T-helper 22 cell (primary cell): Measurements from ENCODE around the gene NRARP.
A peak's percentile ranks its signal among the peaks of the same experiment; 100 is the strongest.

ENCODE experiments used
- DNase-seq: peaks from one replicate; pipeline ENCODE4 v3.0.0-alpha.2; 2020; ENCODE audit warnings: low read depth

Gene NRARP

DNA sequence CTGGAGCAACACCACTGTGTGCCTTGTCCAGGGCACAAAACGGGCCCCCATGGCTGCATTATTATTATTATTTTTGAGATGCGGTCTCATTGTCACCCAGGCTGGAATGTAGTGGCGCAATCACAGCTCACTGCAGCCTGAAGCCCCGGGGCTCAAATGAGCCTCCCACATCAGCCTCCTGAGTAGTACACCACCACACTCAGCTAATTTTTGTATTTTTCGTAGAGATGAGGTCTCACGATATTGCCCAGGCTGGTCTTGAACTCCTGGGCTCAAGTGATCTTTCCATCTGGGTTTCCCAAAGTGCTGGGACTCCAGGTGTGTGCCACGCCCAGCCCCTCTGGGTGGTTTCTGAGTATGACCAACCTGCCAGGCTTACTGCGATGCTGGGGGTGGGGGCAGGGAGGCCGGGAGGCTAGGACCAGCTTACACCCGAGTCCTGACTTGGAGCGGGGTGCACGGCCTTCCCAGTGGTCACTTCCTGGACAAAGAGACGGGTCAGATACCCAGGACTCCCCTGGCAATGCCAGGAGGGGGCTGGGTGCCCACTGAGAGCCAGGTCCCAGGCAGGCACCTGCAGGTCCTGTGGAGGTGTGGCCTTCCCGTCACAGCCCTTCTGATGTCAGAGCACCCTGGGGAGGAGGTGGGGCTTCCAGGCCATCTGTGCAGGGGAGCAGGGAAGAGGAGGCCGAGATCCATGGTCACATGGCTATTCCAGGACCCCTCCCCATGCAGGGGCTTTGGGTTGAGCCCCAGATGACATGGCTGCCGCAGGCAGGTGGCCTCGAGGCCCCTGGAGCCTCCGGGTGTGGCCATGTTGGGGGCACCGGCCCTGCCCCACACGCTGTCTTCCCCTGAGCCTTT, 8.3 kb upstream of the NRARP start:
- no peak for DNase-seq

DNA sequence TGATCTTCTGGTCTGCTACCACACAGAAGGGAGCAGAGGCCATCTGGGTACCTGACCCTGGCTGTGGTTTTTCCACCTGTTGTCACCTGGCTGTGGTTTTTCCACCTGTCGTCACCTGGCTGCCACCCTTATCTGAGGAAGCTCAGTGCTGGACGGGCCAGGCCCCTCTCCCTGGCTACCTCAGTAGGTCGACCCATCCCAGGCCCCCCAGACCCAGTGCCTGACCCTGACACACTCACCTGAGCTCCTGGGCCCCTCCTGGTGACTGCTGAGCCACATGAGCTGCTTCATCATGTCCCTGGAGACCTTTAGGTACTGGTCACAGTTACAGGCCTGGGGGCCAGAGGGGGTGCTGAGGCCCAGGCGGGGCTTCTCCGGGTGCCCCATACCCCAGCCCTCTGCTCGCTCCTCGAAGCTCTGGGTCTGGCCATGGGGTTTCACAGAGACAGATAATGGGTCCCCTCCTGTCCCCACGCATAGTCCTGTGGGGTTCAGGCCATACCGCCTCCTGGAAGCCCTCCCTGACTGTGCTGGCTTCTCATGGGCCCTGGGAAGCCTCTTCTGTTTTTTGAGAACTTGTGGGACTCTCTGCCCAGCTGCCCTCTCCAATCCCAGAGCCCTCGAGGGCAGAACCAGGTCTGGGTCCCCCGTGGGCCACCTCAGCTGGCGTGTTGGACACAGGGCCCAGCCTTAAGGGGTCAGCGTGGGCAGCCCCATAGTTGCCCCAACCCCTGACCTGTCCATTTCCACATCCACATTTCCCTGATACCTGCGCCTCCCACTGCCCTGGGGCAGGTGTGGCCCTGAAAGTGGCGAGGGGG, 7.5 kb upstream of the NRARP start:
- DNase-seq, result no peak

DNA sequence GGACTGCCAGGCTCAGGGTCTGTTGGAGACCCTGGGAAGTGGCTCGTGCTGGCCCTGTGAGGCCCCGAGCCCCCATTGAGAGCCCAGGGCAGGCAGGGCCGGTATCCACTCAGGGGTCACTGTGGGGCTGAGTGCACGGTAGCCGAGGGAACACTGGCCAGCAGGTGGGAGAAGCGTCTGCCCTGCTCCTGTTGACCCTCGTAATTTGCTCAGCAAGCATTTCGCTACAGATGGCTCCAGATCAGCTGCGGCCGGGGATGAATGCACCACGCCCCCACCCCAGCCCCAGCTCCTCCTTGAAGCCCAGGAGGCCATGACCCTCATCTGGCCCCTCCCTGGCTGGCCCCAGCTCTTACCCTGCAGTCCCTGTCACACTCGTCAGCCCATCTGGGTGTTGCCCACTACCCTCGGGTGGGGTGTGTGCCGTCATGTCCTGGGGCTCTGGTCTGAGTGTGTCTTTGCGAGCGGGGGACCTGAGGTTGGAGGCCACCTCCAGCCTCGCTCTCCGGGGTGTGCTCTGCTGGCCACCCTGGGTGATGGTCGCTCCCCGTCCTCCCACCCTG, 6.1 kb upstream of the NRARP start:
- DNase-seq, result no peak

DNA sequence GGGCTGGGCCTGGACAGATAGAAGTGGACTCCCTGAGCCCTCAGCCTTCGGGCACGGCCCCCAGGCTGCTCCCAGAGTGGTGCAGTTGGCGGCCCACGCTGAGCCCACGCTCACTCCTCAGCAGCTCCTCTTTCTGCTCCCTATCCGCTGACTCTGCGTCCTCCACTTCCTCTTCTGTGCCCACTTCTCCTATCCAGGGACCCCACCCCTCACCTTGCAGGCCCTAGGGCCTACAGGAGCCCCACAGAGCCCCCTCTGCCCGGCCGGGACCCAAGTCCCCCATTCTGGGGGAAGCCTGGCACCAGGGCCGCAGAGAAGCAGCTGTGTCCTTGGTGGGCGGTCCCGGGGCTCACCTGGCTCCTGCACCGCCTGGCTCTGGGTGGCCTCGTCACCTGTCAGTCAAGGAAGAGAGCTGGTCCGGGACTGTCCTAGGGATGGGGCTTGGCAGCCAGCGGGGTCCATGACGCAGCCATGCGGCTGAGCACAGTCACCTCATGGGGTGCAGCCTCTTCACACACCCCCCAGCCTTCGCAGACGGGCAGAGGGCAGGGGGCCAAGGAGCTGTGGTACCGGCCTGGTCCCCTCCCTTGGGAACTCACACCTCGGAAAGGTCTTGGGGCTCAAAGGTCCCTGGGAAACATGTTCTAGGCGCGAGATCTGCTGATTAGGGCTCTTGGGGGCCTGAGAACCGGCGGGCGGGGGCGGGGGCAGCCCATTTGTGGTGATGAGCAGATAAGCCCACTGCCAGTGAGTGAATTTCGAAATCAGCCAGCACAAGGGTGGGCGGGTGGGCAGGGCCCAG, 5.4 kb upstream of the NRARP start:
- no peak for DNase-seq

DNA sequence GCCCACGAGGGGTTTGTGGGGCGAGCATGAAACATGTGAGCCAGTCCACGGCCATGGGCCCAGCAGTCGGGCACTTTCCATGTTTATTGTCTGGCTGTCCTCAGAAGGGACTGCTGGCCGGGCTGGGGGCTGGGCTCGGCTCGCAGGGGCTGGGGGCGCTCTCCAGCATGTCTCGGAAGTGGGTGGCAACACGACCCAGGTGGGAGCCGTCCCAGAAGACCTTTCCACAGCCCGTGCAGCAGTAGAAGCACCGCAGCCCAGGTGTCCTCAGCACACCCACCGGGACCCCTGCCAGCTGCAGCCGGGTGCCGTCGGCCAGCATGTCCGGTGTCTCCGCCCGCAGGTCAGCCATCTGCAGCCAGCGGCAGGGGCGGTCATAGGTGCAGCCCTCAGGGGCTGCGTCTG, 4.8 kb upstream of the NRARP start:
- no peak for DNase-seq

DNA sequence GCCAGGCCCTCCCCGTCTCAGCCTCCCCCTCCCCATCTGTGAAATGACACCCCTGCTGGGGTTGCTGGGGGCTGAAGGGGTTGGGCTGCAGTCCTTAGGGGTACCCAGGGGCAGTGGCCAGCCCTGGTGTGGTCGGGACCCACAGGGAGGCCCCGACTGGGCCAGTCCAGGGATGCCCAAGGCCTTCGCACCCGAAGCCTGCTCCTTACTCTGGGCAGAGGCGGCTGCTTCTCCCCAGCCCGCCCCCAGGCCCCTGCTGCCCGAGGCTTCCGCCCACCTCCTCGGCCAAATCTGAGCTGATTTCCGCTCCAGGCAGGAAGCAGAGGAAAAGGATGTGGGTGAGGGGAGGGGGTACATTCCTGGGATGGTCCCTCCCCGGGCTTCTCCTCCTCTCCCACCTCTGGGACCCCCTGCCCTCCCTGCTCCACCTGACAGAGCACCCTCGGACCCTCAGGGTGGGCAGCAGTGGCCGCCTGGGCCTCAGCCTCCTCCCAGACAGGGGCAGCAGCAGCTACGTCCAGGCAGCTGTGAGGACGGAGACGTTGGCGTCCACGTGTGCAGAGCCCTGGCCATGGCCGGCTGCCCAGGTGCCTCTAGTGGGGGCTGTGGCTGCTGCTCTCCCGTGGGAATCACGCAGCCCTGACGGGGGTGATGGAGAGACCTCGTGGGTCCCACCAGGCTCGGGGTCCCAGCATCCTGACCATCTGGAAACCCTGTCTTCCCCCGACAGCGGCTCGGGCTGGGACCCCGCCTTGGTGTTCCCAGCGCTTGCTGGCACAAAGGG, 4.2 kb upstream of the NRARP start:
- DNase-seq, result no peak

DNA sequence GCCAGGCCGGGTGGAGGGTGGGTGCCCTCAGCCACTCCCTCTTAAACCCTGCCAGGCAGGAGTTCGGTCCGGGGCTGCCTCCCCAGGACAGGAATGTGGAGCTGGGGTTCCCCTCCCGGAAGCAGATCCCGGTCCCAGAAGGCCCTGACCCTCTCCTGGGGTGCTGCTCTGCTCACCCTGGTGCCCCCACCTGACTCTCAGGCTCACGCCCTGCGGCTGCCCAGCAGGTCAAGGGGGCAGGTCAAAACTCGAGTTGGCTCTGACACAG, 3.7 kb upstream of the NRARP start:
- no peak for DNase-seq

DNA sequence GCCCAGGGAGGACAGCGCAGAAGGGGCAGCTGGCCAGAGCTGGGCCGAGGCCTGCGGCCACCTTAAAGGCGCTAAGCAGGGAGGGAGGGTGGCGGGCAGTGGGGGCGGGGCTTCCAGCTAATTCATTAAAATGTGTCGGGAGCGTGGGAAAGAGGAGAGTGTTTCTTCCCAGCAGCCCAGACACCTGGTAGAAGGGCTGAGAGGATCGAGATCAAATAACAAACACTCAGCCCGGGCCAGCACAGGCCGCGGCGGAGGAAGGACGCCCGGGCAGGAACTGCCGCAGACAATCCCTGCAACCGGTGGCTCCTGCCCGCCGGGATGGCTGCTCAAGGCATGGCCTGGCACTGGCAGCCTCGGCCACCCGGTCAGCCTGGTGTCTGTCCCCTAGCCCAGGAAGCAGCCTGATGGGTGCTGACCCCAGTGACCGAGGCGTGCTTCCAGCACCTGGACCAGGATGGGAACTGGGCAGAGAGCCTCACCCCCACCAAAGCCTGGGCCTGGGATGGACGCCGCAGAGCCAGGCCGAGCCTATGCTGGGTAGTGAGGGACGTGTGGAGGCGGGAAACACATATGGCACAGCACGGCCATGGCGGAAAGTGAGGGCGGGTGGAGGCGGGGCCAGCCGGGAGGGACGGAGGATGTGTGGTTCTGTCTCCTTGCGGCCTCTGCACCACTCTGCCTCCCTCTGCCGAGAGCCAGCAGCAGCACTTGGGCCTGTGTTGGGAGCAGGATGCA, 3.2 kb upstream of the NRARP start:
- DNase-seq, result peak; percentile 23

DNA sequence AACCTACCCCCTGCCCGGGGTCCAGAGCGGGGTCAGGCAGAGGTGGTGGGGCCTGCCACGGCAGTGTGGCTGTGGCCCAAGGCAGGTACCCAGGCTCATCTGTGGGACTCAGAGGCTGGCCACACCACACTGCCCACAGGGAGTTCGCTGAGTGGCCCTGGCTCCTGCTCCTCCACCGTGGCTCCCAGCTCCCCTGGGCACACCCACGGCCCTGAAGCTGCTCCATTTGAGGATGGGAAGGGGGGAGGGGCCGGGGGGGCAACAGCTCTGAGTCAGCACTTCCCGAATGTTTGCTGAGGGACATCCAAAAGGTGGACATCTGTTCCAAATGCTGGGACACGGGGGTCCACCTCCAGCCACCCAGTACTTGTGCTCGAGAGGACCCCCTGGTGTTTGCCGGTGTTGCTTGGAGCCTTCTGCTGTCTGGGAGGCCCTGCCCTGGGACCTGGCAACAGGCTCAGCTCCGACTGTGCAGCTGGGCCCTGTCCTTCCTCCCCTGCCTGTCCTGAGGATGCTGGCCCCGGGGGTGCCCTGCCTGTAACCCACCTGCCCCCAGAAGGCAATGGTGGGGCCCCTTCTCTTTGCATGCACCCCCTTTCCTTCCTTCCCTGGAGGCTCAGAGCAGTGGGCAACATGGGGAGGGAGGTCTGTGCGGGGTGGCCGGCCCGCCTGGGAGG, 2.5 kb upstream of the NRARP start:
- DNase-seq, result no peak

DNA sequence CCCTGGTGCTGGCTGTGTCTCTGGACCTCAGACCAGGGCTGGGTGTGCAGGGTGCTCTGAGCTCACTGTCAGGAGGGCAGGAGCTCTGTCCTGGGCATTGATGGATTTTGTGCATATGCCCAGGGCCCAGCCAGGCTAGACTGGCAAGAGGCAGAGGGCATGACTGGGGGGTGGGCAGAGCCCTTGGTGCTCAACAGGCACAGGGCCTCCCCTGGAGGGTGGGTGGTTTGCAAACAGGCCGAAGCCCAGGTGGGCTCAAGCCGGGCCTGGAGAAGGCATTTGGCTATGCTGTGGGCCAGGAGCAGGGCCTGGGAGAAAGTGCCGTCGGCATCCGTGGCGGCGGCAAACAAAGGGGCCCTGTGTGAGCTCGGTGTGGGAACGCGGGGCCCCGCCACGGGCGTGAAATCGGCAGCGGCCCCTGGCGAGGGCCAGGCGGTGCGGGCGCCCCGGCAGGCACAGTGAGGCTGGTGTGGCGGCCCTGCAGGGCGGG, 1.9 kb upstream of the NRARP start:
- DNase-seq, result no peak

DNA sequence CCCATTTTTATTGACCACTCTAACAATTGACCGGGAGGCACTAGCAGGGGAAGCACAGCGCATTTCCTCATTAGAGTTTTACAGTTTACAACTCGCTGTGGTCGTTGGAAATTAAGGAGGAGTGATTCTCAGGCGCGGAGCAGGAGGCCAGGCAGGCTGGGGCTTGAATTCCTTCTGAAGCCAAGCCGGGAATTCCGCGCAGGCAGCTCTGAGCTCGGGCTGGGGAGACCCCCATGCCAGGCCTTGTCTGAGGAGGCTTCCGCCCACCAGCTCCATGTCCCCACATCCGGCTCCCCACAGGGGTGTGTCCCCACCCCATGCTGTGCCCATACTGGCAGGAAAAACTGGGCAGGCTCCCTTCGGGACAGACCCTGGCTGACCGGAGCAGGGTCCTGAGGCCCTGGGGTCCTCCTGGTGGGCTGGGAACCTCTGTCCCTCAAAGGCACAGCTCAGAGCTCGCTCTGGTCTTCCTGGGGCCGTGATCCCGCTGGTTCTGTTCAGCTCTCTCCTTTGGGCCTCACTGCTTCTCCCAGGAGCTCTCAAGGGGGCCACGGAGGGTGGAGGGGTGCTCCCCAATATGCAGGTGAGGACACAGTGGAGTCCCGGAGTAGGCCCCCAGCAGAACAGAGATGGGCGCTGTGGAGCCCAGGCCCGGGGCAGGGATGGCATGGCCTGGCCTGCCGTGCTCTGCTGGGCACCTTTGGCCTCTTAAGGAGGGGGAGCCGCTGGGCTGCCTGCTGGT, 1.3 kb upstream of the NRARP start:
- DNase-seq, result no peak

DNA sequence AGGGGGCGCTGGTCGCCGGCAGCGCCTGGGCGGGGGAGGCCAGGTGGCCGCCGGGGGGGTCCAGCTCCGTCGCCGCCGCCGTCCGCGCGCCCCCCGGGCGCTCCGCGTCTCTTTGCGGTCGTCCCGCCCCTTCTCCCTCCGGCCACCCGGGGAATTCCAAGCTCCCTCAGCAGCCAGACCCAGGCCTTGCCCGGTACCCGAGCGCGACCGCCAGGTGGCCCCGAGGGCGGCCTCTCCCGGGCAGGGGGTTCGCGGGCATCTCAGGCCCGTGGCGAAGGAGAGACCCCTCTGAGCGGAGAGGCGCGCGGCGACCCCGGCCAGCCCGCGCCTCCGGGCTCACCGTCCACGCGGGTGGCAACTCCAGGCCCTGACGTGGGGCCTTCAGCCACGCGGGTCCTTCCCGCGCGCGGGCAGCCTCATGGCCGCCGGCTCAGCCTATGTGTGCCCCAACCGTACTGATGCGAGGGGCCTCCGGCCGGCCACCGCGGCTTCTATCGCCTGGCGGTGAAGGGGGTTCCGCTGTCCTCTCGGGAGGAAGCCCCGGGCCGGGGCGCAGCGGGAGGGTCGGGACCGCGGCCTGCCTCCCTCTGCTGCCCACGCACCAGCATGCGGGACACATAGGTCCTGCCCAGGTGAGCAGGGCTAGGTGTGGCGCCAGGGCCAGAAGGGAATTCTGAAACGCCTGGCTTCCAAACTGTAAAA, 529 bp upstream of the NRARP start:
- no peak for DNase-seq

DNA sequence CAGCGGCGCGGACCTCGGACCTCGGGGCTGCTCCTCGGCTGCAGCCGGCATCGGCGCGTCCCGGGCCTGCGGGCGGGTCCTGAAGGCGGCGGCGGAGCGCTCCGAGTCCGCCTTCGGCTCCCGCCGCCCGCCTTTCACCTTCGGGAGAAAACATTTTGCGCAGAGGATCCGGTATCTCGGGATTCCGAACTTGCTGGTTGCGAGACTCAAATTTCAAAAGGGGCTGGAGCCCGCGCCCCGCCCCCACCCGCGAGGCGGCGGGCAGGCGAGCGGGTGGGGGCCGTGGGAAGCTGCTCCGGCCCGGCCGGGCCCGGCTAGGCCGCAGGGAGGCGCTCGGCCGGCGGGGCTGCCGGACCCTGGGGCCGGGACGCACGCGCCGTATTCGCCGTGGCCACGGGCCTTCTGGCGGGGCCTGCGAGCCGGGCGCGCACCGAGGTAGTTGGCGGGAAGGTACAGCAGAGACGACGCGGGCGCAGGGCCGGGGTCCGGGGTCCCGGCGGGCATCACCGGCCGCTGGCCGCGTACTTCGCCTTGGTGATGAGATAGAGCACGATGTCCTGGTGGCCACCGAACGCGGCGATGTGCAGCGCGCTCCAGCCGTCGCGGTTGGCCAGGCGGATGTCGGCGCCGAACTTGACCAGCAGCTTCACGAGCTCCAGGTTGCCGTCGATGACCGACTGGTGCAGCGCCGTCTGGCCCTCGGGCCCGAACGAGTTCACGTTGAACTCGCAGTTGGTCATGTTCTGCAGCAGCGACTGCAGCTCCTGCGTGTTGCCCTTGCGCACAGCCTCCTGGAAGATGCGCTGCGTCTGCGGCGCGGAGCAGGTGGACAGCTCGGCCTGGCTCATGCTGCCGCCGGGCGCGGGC, 757 bp downstream of the NRARP start:
- DNase-seq, result no peak

DNA sequence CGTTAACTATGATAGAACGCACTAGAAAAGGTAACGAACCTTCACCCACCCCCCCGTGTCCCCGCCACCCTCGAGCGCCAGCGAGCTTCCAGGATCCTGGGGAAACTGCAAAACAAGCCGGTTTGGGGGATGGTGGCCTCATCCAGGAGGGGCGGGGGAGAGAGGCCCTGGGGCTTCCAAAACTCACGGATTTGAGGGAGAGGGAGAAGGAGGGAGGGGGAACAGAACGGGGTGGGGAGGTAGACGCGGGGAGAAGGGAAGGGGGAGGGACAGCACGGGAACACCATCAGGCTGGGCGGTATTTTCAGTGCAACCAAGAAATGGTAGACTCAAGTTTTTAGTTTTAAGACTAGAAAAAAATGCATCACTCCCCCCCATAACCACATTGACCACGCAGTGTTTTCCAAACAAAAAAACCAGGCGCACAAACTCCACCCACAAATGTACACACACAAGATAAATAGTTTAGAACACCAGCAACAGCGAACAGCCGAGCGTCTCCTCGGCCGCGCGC, 1.4 kb downstream of the NRARP start:
- DNase-seq, result no peak

DNA sequence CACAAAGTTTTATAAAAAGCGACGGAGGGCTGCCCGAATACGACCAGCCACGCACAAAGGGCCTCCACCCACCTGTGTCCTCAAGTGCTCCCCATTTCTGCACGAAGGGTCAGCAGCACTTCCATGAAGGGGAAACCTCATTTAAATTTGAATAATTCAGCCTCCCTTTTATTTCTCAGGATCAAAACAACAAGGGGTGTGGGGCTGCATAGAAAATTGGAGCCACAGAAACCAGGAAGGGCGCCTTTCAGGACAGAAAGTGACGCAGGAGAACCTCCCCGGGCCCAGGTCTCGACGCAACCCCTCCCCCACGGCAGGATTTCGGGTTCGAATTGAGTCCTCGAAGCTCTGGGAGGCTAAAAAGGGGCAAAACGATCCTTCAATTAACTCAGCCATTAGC, 2.1 kb downstream of the NRARP start:
- DNase-seq, result no peak

DNA sequence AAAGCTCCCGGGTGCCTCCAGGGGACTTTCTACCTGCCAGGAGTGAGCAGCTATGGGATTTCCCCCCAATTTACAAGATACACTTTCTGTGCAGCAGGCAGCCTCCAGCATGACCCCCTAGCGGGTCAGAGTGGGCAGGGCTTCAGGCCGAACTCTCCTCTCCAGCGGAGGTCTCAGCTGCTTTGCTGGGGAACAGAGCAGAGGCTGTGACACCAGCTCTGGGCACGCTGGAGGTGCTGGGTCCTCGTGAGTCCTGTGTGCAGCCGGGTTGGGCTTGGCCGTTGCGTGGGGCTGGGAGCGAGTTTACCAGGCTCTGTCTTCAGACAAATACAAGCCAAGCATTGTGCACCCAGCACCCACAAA, 2.9 kb downstream of the NRARP start:
- DNase-seq, result no peak

DNA sequence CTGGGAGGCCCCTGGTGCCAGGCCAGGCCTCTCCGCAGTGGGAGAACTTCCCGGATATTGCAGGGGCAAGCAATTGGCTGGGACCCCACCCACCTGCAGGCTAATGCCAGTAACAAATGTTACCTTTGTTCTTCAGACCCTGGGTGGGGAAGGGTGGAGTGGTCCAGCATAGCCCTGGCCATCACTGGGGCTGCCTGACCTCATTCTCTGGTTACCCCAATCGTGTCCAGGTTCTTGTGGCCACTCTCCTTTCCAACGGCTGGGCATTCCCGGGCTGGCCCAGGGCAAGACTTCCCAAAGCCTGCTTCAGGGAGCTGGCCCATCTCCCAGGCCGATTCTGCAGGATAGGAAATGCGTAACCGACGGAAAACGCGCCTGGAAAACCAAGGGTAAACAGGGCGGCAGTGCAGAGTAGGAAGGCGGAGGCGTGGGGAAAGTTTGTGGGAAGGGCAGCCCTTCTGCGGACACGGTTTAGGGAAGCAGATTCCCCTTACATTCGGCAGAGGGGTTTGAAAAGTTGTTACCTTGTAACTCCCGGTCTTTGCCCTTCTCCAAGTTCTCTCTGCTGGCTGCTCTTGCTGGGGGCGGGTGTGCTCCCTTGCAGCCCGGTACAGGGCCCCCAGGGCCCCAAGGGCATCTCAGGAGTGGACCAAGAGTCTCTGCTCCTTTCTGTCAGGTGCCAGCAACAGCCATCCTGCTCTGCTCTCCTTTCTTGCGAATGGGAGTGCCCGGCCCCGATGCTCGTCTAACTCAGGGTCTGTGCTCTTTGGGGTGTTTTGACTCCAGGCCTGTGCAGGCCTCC, 3.5 kb downstream of the NRARP start:
- DNase-seq, result no peak
